ENCODE measurements around the gene BLOC1S2.
"Not testable (repeated sequence)": the region's sequence is repeated elsewhere in the genome, so short reads cannot be mapped to it uniquely, and the experiment has no call there.

BLOC1S2 gene

GRCh38 chr10:100292300-100292699 is 5.8 kb upstream of the BLOC1S2 start:
- not testable (repeated sequence) for DNase-seq (ENCODE audit: low read depth in 2 of 3, low spot score in 1 of 3)

- DNase-seq (ENCODE audit: low read depth in 2 of 3, low spot score in 1 of 3), result no peak
These were observed 4.9 kb upstream of the BLOC1S2 start for GRCh38 chr10:100291356-100291755.

GRCh38 chr10:100289641-100290040 is 3.2 kb upstream of the BLOC1S2 start:
- no peak for DNase-seq (ENCODE audit: low read depth in 2 of 3, low spot score in 1 of 3)

- no peak for DNase-seq (ENCODE audit: low read depth in 2 of 3, low spot score in 1 of 3)
These were observed 1.7 kb upstream of the BLOC1S2 start for GRCh38 chr10:100288196-100288595.

- no peak for DNase-seq (ENCODE audit: low read depth in 2 of 3, low spot score in 1 of 3)
These were observed 1.3 kb upstream of the BLOC1S2 start for GRCh38 chr10:100287756-100288155.

GRCh38 chr10:100285326-100285725 is 1.2 kb downstream of the BLOC1S2 start:
- not testable (repeated sequence) for DNase-seq (ENCODE audit: low read depth in 2 of 3, low spot score in 1 of 3)

- no peak for DNase-seq (ENCODE audit: low read depth in 2 of 3, low spot score in 1 of 3)
These were observed 3.6 kb downstream of the BLOC1S2 start for GRCh38 chr10:100282907-100283306.

- not testable (repeated sequence) for DNase-seq (ENCODE audit: low read depth in 2 of 3, low spot score in 1 of 3)
These were observed 9.5 kb downstream of the BLOC1S2 start for GRCh38 chr10:100276971-100277370.

- DNase-seq (ENCODE audit: low read depth in 2 of 3, low spot score in 1 of 3), result peak; percentile 57 to 72 (median 68)
These were observed 19.0 kb downstream of the BLOC1S2 start, which contains the start of gene CWF19L1 for GRCh38 chr10:100267239-100268104. Gene CWF19L1, minus strand, starts transcription at chr10:100267638. Its CDS starts 45 bp downstream, at chr10:100267593.

GRCh38 chr10:100265821-100266485 is 20.5 kb downstream of the BLOC1S2 start:
- DNase-seq (ENCODE audit: low read depth in 2 of 3, low spot score in 1 of 3), result no peak

GRCh38 chr10:100254191-100254590 is 32.3 kb downstream of the BLOC1S2 start:
- DNase-seq (ENCODE audit: low read depth in 2 of 3, low spot score in 1 of 3), result no peak

- no peak for DNase-seq (ENCODE audit: low read depth in 2 of 3, low spot score in 1 of 3)
These were observed 33.4 kb downstream of the BLOC1S2 start for GRCh38 chr10:100253041-100253440.

- DNase-seq (ENCODE audit: low read depth in 2 of 3, low spot score in 1 of 3), result no peak
These were observed 37.7 kb downstream of the BLOC1S2 start for GRCh38 chr10:100248820-100249219.

GRCh38 chr10:100245484-100246220 is 40.8 kb downstream of the BLOC1S2 start:
- DNase-seq (ENCODE audit: low read depth in 2 of 3, low spot score in 1 of 3), result no peak

GRCh38 chr10:100239851-100240250 is 46.6 kb downstream of the BLOC1S2 start:
- DNase-seq (ENCODE audit: low read depth in 2 of 3, low spot score in 1 of 3), result no peak

- no peak for DNase-seq (ENCODE audit: low read depth in 2 of 3, low spot score in 1 of 3)
These were observed 48.1 kb downstream of the BLOC1S2 start for GRCh38 chr10:100238429-100238828.

GRCh38 chr10:100232101-100232500 is 54.4 kb downstream of the BLOC1S2 start:
- DNase-seq (ENCODE audit: low read depth in 2 of 3, low spot score in 1 of 3), result no peak

GRCh38 chr10:100229819-100230422 is 56.6 kb downstream of the BLOC1S2 start:
- DNase-seq (ENCODE audit: low read depth in 2 of 3, low spot score in 1 of 3), result no peak

- no peak for DNase-seq (ENCODE audit: low read depth in 2 of 3, low spot score in 1 of 3)
These were observed 62.6 kb downstream of the BLOC1S2 start for GRCh38 chr10:100223879-100224278.

Measured in stimulated activated CD4-positive, alpha-beta T cell treated with anti-CD3 and anti-CD28 coated beads, Interleukin-12 subunit alpha, Interleukin-12 subunit beta, amount 100 ng/mL, for 48 hours (primary cell).